K562 (cell line): Measurements from ENCODE around the gene ATXN7L1. TPM values are rescaled to one million over a fixed set of nuclear protein-coding genes. Genes with fewer than 3 reads are reported as not detected.

Experiments used
- ATAC-seq: fragments of 200-7000 bp; cut with Tn5 transposase; 3 replicates; pipeline ENCODE4 v1.9.1; 2020; ENCODE audit warnings: moderate library complexity
- BruUV-seq: library from RNA; stranded (reverse); fragments of 400-500 nt; replicated peaks from 2 replicates; lab custom pipeline; 2021; lab: Mats Ljungman, UMichigan
- CTCF ChIA-PET: fragments of 300-600 bp; formaldehyde crosslinking; extraction: SDS; loops from one replicate; lab custom pipeline; 2021; ENCODE audit warnings: low intra/inter-chr PET ratio; lab: Yijun Ruan, JAX
- POLR2A ChIA-PET: fragments of 300-600, 350-650 bp; sonication (Branson Sonifier 250); formaldehyde crosslinking; extraction: SDS; loops from one replicate; lab custom pipeline; 2021; ENCODE audit warnings: antibody characterized with exemption, inconsistent platforms; lab: Yijun Ruan, JAX
- DNase-seq, 4 experiments: peaks; one replicate each; pipeline versions ENCODE4 v3.0.0 to v3.0.0-alpha.2; 2011 to 2018; ENCODE audit warnings: low spot score in 3 of 4, mixed read lengths in 3 of 4; ENCODE audit errors: extremely low read depth in 1 of 4
- FAIRE-seq: peaks from 2 replicates; lab custom pipeline; 2011; peaks lifted over from hg19 to GRCh38; lab: Jason Lieb, UNC
- H2AFZ ChIP-seq: 2 replicates; pipeline ENCODE4 v1.6.0; 2011; ENCODE audit warnings: low read depth, low read length, control low read depth, inconsistent platforms
- H3K27ac ChIP-seq: fragments of 200-600 bp; 3 replicates; pipeline ENCODE4 v1.8.0; 2011; ENCODE audit warnings: low read depth, mild to moderate bottlenecking, control low read depth, inconsistent platforms, low read length, moderate library complexity, mixed read lengths; ENCODE audit errors: extremely low read depth
- H3K27me3 ChIP-seq, 2 experiments: fragments of 300-600 bp in 1 of 2; 2 replicates in 1 of 2; 3 replicates in 1 of 2; pipeline versions ENCODE4 v1.6.0 to v1.8.0; 2011; ENCODE audit warnings: inconsistent platforms in 2 of 2, low read length in 2 of 2, mild to moderate bottlenecking in 1 of 2, mixed read lengths in 1 of 2, moderate library complexity in 1 of 2; ENCODE audit not compliant: control insufficient read depth in 2 of 2, insufficient read depth in 2 of 2
- H3K36me3 ChIP-seq: fragments of 300-600 bp; 3 replicates; pipeline ENCODE4 v1.8.0; 2011; ENCODE audit warnings: mild to moderate bottlenecking, low read length, inconsistent platforms; ENCODE audit not compliant: control insufficient read depth, insufficient read depth
- H3K4me1 ChIP-seq, 2 experiments: fragments of 200-600 bp in 1 of 2; replicated peaks in 1 of 2; 2 replicates in 1 of 2; 3 replicates in 1 of 2; pipeline versions ENCODE4 v1.5.1 to v1.8.0; 2011; ENCODE audit warnings: inconsistent platforms in 2 of 2, low read length in 2 of 2, mild to moderate bottlenecking in 1 of 2, mixed read lengths in 1 of 2, moderate library complexity in 1 of 2; ENCODE audit not compliant: control insufficient read depth in 2 of 2, insufficient read depth in 2 of 2
- H3K4me2 ChIP-seq: 2 replicates; pipeline ENCODE4 v1.6.1; 2011; ENCODE audit warnings: low read length, control low read depth, inconsistent platforms, mixed read lengths; ENCODE audit not compliant: insufficient read depth
- H3K4me3 ChIP-seq: fragments of 200-600 bp; sonication (generic), shearing (Covaris generic); 2 replicates; pipeline ENCODE4 v1.5.1; 2016; ENCODE audit warnings: control low read depth, inconsistent platforms
- H3K79me2 ChIP-seq: fragments of 200-600 bp; 3 replicates; pipeline ENCODE4 v1.8.0; 2011; ENCODE audit warnings: low read length, inconsistent platforms; ENCODE audit not compliant: control insufficient read depth, insufficient read depth
- H3K9ac ChIP-seq, 2 experiments: 2 replicates each; pipeline versions ENCODE4 v1.6.0 to v1.6.1; 2011; ENCODE audit warnings: low read depth in 2 of 2, low read length in 2 of 2, control low read depth in 1 of 2, inconsistent platforms in 1 of 2, mild to moderate bottlenecking in 1 of 2, mixed read lengths in 1 of 2; ENCODE audit not compliant: insufficient read depth in 1 of 2
- H3K9me1 ChIP-seq: one replicate; pipeline ENCODE4 v1.6.0; 2011; ENCODE audit warnings: inconsistent platforms, mild to moderate bottlenecking, low read length, moderate library complexity; ENCODE audit not compliant: control insufficient read depth, insufficient read depth
- H3K9me3 ChIP-seq: replicated peaks from 2 replicates; pipeline ENCODE4 v1.5.1; 2011; ENCODE audit warnings: low read depth, low read length, inconsistent platforms; ENCODE audit not compliant: control insufficient read depth, insufficient read depth
- H4K20me1 ChIP-seq: replicated peaks from 2 replicates; pipeline ENCODE4 v1.6.1; 2011; ENCODE audit warnings: low read length, inconsistent platforms, mixed read lengths; ENCODE audit not compliant: control insufficient read depth, insufficient read depth
- BRD4 ChIP-seq: fragments of 200-600 bp; sonication (generic); IDR thresholded peaks from 2 replicates; pipeline ENCODE4 v1.6.1; 2017; ENCODE audit warnings: inconsistent platforms
- CEBPG ChIP-seq, 3 experiments: fragments of 200-800 bp in 1 of 3; sonication (Bioruptor generic) in 1 of 3; sonication (generic) in 1 of 3; formaldehyde crosslinking in 1 of 3; IDR thresholded peaks in 2 of 3; conservative IDR thresholded peaks in 1 of 3; 2 replicates each; pipeline versions ENCODE4 v1.6.1 to v1.8.0; 2016 to 2022; ENCODE audit warnings: missing compliant biosample characterization in 2 of 3, missing genetic modification characterization in 2 of 3, mild to moderate bottlenecking in 1 of 3, missing genetic modification reagents in 1 of 3
- SPI1 ChIP-seq: IDR thresholded peaks from 2 replicates; pipeline ENCODE4 v1.6.1; 2011; ENCODE audit warnings: low read depth, low read length, control low read depth, borderline replicate concordance
- STAG1 ChIP-seq: sonication (generic); formaldehyde crosslinking; IDR thresholded peaks from 2 replicates; pipeline ENCODE4 v1.5.0; 2020; ENCODE audit warnings: missing genetic modification reagents, borderline replicate concordance
- WGBS: fragments of 100-300 bp; shearing (Covaris generic); methylation state at CpG from one replicate; pipeline ENCODE4 v1.1.6; 2016; ENCODE audit warnings: low coverage, mixed read lengths; ENCODE audit not compliant: insufficient coverage; ENCODE audit errors: missing lambda C conversion rate; 5-methylcytosine and 5-hydroxymethylcytosine counted together
- in situ Hi-C: fragments of 300-500 bp; cut with MboI; formaldehyde crosslinking; loops from 4 replicates; pipeline ENCODE4 v1.15.0; 2018; ENCODE audit warnings: inconsistent platforms, mixed read lengths
- intact Hi-C: fragments of 100-400 bp; cut with micrococcal nuclease; formaldehyde crosslinking; loops from 2 replicates; pipeline ENCODE4 v1.14.2; 2022
- polyA plus RNA-seq, 8 experiments: library from polyadenylated mRNA; depleted of rRNA in 4 of 8; stranded (reverse) in 5 of 8; unstranded in 3 of 8; fragments of >200 nt; fragmentation: Nextera tagmentation in 2 of 8; fragmentation: Illumina TruSeq in 1 of 8; extraction: Ambion mirVana in 2 of 8; extraction: Trizol in 1 of 8; gene quantifications; 2 replicates each; pipeline versions ENCODE4 v1.2.1 to v1.2.3, GENCODE V29; 2011 to 2014; ENCODE audit warnings: inconsistent platforms in 1 of 8, missing spikeins in 1 of 8
- total RNA-seq, 7 experiments: library from RNA; depleted of rRNA in 6 of 7; stranded (reverse); fragments of >200 nt in 6 of 7; fragmentation: Illumina TruSeq in 2 of 7; extraction: Trizol in 2 of 7; gene quantifications; 2 replicates each; pipeline versions ENCODE4 v1.2.1 to v1.2.3, GENCODE V29; 2011 to 2021; ENCODE audit warnings: low replicate concordance in 1 of 7

The ATXN7L1 gene
- total and polyA plus RNA-seq, 9 of the 15 experiments (the other 6 are each of a cell fraction or from before 2014, with no cell fraction given): 6.6 to 13.7 (median 10.7) TPM

DNA sequence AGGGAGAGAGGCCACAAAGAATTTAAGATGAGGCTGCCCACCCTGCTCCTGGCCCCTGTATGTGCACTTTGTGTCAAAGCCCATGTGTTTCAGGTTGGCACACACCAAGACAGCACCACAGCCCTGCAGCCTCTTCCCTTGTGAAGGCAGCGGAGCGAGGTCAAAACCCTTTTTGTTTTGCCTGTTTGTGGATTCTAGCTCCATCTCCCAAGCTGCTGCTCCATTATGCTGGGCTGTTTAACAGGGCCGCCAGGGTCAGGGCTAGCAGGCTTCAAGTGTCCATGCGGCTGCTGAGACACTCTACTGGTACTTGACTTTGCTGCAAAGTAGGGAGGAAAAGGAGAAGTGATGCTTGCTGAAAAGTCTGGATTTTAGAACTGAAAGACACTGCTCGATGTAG, 152.8 kb downstream of the ATXN7L1 start:
- Histone ChIP-seq H3K27me3 (peaks cover 8 to 17% of the 10 kb centered on the region in 2 experiments; a peak in 3 of 5 replicates), H3K79me2 (no peaks in the 10 kb centered on the region), H2AFZ (no peak overlapping the region), H3K36me3 (no peaks in the 10 kb centered on the region), H3K9ac (0 out of 4 replicates have a peak overlapping the region, but pooled peaks of 1 of the 2 experiments have one; percentile 21), H3K9me1 (no peaks in the 10 kb centered on the region), H3K27ac (no peak overlapping the region), H3K4me2 (no peak overlapping the region), H4K20me1 (no peaks in the 10 kb centered on the region; the same call in 1 of the 2 replicates), H3K9me3 (no peaks in the 10 kb centered on the region), H3K4me3 (no peak overlapping the region), H3K4me1 (no peaks in the 10 kb centered on the region)
- DNase-seq: no peak
- peak; percentile 28; the same call in 1 of the 3 replicates for ATAC-seq
- no peak for FAIRE-seq
- CTCF ChIA-PET: no interaction called here
- 9% methylated on average over 5 of the region's 5 CpGs for WGBS
- intact Hi-C loops (no loop called here), in situ Hi-C loops (no loop called here)
- BruUV-seq: no TSS peak
- TF ChIP-seq STAG1 (no peak), CEBPG (CRISPR knock-in tag; IDR thresholded peaks at IDR 0.05) (no peak), CEBPG (tag; conservative IDR thresholded peaks at IDR 0.05 in 1 of 2, IDR thresholded peaks at IDR 0.05 in 1 of 2) (no peak), SPI1 (peak; percentile 30; the same call in 1 of the 2 replicates)
- POLR2A ChIA-PET: no interaction called here

- no peak overlapping the region for H3K4me2 ChIP-seq
- no peak overlapping the region for H3K27ac ChIP-seq
- no peak for TF ChIP-seq BRD4
- 25% methylated on average over 5 of the region's 5 CpGs for WGBS
- H3K9me1 ChIP-seq: no peaks in the 10 kb centered on the region
- FAIRE-seq (no peak), ATAC-seq (no peak; the same call in 2 of the 3 replicates), DNase-seq (no peak)
- ChIA-PET POLR2A (no interaction called here), CTCF (no interaction called here)
- no peak overlapping the region for H3K9ac ChIP-seq
- H3K27me3 ChIP-seq: peaks cover 8 to 22% of the 10 kb centered on the region in 2 experiments; a peak in 3 of 5 replicates
- no peaks in the 10 kb centered on the region; the same call in 1 of the 2 replicates for H4K20me1 ChIP-seq
- no peaks in the 10 kb centered on the region for H3K4me1 ChIP-seq
- intact Hi-C loops (no loop called here), in situ Hi-C loops (no loop called here)
- no peak overlapping the region for H3K4me3 ChIP-seq
- no peaks in the 10 kb centered on the region for H3K36me3 ChIP-seq
- no peak overlapping the region for H2AFZ ChIP-seq
- no peaks in the 10 kb centered on the region for H3K79me2 ChIP-seq
- no TSS peak for BruUV-seq
- H3K9me3 ChIP-seq: no peaks in the 10 kb centered on the region
Measured at GRCh38 chr7:105721571-105722104, 154.8 kb downstream of the ATXN7L1 start.
